Progenitor cell of endocrine pancreas (in vitro differentiated cells): ENCODE measurements around the gene PDXK. TPM values are rescaled to one million over a fixed set of nuclear protein-coding genes. Genes with fewer than 3 reads are reported as not detected.

Experiments
- DNase-seq: peaks from one replicate; pipeline ENCODE4 v3.0.0; 2021; ENCODE audit warnings: low spot score; ENCODE audit not compliant: unreplicated experiment
- H3K27ac Mint-ChIP-seq: 2 replicates; pipeline ENCODE4 v1.8.0; 2021; ENCODE audit warnings: mild to moderate bottlenecking, moderate library complexity, mixed read lengths
- H3K27me3 Mint-ChIP-seq: 2 replicates; pipeline ENCODE4 v1.8.0; 2021; ENCODE audit warnings: mixed read lengths
- H3K36me3 Mint-ChIP-seq: 2 replicates; pipeline ENCODE4 v1.8.0; 2022; ENCODE audit warnings: mixed read lengths; ENCODE audit not compliant: insufficient read depth
- H3K4me1 Mint-ChIP-seq: 2 replicates; pipeline ENCODE4 v1.8.0; 2021; ENCODE audit warnings: low read depth, mixed read lengths
- H3K4me3 Mint-ChIP-seq: 2 replicates; pipeline ENCODE4 v1.8.0; 2021; ENCODE audit warnings: low read depth, mild to moderate bottlenecking, moderate library complexity, mixed read lengths
- H3K9me3 Mint-ChIP-seq: 2 replicates; pipeline ENCODE4 v1.8.0; 2021; ENCODE audit warnings: low read depth, mixed read lengths
- total RNA-seq: library from RNA; stranded (reverse); gene quantifications from 2 replicates; pipeline ENCODE4 v1.2.1, GENCODE V29; 2021
- TF ChIP-seq, protein P1 (sequence below): fragments of 200-600 bp; sonication (generic); IDR thresholded peaks from one replicate; pipeline ENCODE4 v1.5.0; 2021; ENCODE audit warnings: antibody characterized with exemption, mild to moderate bottlenecking; ENCODE audit not compliant: unreplicated experiment

Gene PDXK
- total RNA-seq, 1 donor from 2014 or later: 57.6 TPM

DNA sequence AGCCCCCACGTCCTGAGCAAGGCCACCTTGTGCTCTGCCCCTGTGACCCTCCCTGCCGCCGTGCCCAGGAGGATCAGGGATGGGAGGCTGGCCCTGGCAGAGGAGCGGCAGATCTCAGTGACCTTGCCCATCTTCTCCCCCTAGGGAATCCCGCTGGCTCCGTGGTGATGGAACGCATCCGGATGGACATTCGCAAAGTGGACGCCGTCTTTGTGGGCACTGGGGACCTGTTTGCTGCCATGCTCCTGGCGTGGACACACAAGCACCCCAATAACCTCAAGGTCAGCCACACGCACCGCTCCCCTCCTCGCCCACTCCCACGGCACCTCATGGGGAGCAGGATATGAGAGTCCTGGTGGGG, 34.5 kb downstream of the PDXK start:
- no peak for DNase-seq
- Mint-ChIP-seq H3K4me1 (no peaks in the 10 kb centered on the region), H3K27ac (no peak overlapping the region), H3K9me3 (no peaks in the 10 kb centered on the region), H3K36me3 (peaks cover 16% of the 10 kb centered on the region), H3K27me3 (no peaks in the 10 kb centered on the region), H3K4me3 (no peak overlapping the region)
- TF ChIP-seq, protein P1, sequence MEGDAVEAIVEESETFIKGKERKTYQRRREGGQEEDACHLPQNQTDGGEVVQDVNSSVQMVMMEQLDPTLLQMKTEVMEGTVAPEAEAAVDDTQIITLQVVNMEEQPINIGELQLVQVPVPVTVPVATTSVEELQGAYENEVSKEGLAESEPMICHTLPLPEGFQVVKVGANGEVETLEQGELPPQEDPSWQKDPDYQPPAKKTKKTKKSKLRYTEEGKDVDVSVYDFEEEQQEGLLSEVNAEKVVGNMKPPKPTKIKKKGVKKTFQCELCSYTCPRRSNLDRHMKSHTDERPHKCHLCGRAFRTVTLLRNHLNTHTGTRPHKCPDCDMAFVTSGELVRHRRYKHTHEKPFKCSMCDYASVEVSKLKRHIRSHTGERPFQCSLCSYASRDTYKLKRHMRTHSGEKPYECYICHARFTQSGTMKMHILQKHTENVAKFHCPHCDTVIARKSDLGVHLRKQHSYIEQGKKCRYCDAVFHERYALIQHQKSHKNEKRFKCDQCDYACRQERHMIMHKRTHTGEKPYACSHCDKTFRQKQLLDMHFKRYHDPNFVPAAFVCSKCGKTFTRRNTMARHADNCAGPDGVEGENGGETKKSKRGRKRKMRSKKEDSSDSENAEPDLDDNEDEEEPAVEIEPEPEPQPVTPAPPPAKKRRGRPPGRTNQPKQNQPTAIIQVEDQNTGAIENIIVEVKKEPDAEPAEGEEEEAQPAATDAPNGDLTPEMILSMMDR: no peak

DNA sequence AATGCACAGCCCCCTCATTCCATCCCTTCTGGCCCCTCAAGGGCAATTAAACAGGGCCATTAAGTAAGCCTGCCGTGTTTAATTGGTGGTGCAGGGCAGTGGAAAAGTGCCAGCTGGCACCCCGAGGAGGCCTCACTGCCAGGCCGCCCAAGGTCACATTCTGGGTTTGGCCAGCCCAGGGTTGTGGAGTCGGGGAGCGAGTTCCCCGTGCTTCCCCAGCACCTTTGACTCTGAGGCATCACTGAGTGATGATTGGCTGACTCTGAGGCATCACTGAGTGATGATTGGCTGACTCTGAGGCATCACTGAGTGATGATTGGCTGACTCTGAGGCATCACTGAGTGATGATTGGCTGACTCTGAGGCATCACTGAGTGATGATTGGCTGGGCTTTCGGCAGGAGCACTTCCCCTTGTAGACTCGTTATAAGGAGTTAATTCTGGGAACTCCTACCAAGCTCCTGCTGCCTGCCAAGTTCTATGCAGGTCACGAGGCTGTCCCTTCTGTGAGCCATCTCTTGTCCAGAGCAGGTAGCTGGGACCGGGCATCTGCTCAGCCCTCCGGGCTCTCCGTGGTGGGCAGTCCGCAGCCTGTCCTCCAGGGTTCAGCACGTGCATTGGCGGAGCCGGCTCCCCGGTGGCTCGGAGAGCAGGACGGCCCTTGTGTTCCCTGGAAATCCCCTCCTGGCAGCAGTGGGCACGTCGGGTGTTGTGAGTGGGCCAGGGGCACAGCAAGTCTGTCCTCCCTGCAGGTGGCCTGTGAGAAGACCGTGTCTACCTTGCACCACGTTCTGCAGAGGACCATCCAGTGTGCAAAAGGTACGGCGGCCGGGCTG, 36.2 kb downstream of the PDXK start:
- H3K4me1 Mint-ChIP-seq: no peaks in the 10 kb centered on the region

DNA sequence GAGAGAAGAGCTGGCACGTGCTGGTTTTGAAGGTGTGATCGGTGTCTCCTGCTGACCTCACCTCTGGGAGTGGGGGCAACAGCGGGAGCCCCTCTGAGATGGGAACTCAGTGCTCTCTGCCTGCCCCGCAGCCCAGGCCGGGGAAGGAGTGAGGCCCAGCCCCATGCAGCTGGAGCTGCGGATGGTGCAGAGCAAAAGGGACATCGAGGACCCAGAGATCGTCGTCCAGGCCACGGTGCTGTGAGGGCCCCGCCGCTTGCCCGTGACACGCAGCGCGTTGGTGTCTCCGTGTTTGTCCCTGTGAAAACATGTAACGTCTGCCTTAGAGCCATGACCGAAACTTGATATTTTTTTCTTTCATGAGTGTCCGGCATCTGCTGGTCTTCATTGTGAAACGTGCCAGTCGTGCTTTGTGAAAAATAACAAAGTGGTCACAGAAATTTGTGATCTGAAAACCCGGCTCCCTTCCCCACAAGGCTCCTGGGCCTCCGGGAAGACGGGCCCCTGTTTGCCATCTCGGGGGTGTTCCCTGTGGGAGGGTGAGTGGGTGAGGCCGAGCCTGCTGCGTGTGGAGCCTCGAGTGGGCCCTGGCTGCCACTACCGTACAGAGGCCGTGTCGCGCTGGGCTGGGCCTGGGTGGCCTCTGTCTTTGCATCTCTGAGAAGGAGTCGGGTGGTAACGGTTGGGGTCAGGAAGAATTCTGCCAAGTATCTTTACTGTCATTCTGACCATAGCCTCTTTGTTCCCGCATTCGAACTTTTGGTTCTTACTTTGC, 37.1 kb downstream of the PDXK start:
- DNase-seq: no peak
- Mint-ChIP-seq H3K9me3 (no peaks in the 10 kb centered on the region), H3K4me3 (no peak overlapping the region), H3K27ac (no peak overlapping the region), H3K4me1 (no peaks in the 10 kb centered on the region), H3K27me3 (no peaks in the 10 kb centered on the region), H3K36me3 (peaks cover 12% of the 10 kb centered on the region)
- TF ChIP-seq, protein P1: no peak

More for the DNA sequence above, 36.2 kb downstream of the PDXK start:
- TF ChIP-seq, protein P1: no peak
- DNase-seq: no peak
- peaks cover 16% of the 10 kb centered on the region for H3K36me3 Mint-ChIP-seq
- H3K27me3 Mint-ChIP-seq: no peaks in the 10 kb centered on the region
- no peak overlapping the region for H3K27ac Mint-ChIP-seq
- H3K4me3 Mint-ChIP-seq: no peak overlapping the region
- H3K9me3 Mint-ChIP-seq: no peaks in the 10 kb centered on the region

DNA sequence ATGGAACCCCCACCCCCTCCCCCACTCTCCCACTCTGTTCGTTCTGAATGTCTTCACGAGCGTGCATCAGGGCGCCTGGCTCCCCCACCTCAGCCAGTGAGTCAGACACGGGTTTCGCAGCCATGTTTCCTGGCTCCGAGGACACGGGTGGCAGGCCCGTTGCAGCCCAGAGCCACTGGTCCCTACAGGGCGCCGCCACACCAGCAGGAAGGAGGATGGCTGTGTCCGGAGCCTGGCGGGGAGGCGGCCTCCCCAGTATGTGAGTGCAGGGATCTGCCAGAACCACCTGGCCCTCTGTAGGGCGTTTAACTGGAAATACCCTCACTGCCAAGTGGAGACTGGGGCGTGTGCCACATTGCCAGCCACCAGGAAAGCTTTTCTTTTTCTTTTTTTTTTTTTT, 38.7 kb downstream of the PDXK start:
- H3K4me1 Mint-ChIP-seq: no peaks in the 10 kb centered on the region
- no peak overlapping the region for H3K4me3 Mint-ChIP-seq
- TF ChIP-seq, protein P1: no peak
- DNase-seq: no peak
- no peak overlapping the region for H3K27ac Mint-ChIP-seq
- no peaks in the 10 kb centered on the region for H3K27me3 Mint-ChIP-seq
- peaks cover 12% of the 10 kb centered on the region for H3K36me3 Mint-ChIP-seq
- H3K9me3 Mint-ChIP-seq: no peaks in the 10 kb centered on the region

DNA sequence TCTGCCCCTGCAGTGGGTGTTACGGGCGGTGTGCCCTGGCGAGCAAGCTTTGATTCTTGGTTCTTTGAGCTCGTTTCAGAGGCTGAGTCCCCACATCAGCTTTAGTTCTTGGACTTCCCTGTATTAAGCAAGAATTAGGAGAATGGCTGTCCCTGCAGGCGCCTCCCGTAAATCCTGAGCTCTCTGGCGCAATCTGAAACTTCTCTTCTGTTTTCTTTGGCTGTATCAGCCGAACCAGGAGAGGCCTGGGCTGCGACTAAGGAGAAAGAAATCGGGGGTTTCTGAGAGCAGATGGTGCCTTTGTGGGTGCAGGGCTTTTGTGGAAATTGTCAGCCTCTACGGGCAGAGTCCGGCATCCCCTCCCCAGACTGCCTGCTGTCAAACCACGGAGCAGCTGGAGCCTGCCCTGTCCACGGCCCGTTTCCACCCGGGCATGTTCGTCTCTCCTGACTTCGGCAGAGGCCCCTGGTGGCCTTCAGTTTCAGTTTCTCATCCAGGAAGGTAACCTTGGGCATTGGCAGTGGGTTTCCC, 39.2 kb downstream of the PDXK start:
- Mint-ChIP-seq H3K4me3 (no peak overlapping the region), H3K4me1 (no peaks in the 10 kb centered on the region), H3K36me3 (peaks cover 13% of the 10 kb centered on the region), H3K9me3 (no peaks in the 10 kb centered on the region), H3K27me3 (no peaks in the 10 kb centered on the region), H3K27ac (no peak overlapping the region)
- TF ChIP-seq, protein P1: no peak
- DNase-seq: no peak
